SK-N-SH (cell line): Measurements from ENCODE around the gene NDC80. TPM values are rescaled to one million over a fixed set of nuclear protein-coding genes. Genes with fewer than 3 reads are reported as not detected.

Experiments used
- CTCF ChIA-PET: fragments of 300-600, 350-600 bp; formaldehyde crosslinking; extraction: SDS; loops from one replicate; lab custom pipeline; 2021; lab: Yijun Ruan, JAX
- POLR2A ChIA-PET: fragments of 350-600 bp; sonication (Branson Sonifier 250); formaldehyde crosslinking; extraction: SDS; loops from one replicate; lab custom pipeline; 2020; ENCODE audit warnings: antibody characterized with exemption, inconsistent platforms; lab: Yijun Ruan, JAX
- DNase-seq: peaks from one replicate; pipeline ENCODE4 v3.0.0; 2012
- H2AFZ ChIP-seq: fragments of 200-600 bp; sonication (generic); 2 replicates; pipeline ENCODE4 v1.8.1; 2016; ENCODE audit warnings: antibody characterized with exemption, mild to moderate bottlenecking, low read depth
- H3F3A ChIP-seq: fragments of 200-600 bp; sonication (generic); replicated peaks from 2 replicates; pipeline ENCODE3; 2016; ENCODE audit warnings: antibody characterized with exemption, mild to moderate bottlenecking; ENCODE audit not compliant: insufficient read depth
- H3K27ac ChIP-seq, 2 experiments: fragments of 200-500 bp in 1 of 2; fragments of 200-600 bp in 1 of 2; sonication (Bioruptor generic) in 1 of 2; sonication (generic), shearing (Covaris generic) in 1 of 2; 2 replicates each; pipeline versions ENCODE4 v1.5.1 to v1.6.1; 2014 to 2016; ENCODE audit warnings: low read depth in 2 of 2, inconsistent platforms in 1 of 2, low read length in 1 of 2, mild to moderate bottlenecking in 1 of 2, mixed read lengths in 1 of 2
- H3K27me3 ChIP-seq: fragments of 200-600 bp; sonication (generic), shearing (Covaris generic); 2 replicates; pipeline ENCODE4 v1.6.1; 2016; ENCODE audit warnings: mixed run types; ENCODE audit not compliant: insufficient read depth
- H3K36me3 ChIP-seq, 2 experiments: fragments of 200-500 bp in 1 of 2; fragments of 200-600 bp in 1 of 2; sonication (Bioruptor generic) in 1 of 2; sonication (generic) in 1 of 2; replicated peaks in 1 of 2; 2 replicates each; pipeline versions ENCODE3 to v1.5.1; 2014 to 2016; ENCODE audit warnings: low read length in 1 of 2, mild to moderate bottlenecking in 1 of 2; ENCODE audit not compliant: insufficient read depth in 2 of 2, control insufficient read depth in 1 of 2
- H3K4me1 ChIP-seq, 2 experiments: fragments of 200-500 bp in 1 of 2; fragments of 200-600 bp in 1 of 2; sonication (Bioruptor generic) in 1 of 2; sonication (generic), shearing (Covaris generic) in 1 of 2; 2 replicates each; pipeline versions ENCODE4 v1.5.1 to v1.6.1; 2014 to 2016; ENCODE audit warnings: low read depth in 1 of 2, low read length in 1 of 2, mixed run types in 1 of 2; ENCODE audit not compliant: insufficient read depth in 2 of 2, control insufficient read depth in 1 of 2
- H3K4me2 ChIP-seq: fragments of 200-600 bp; sonication (generic), shearing (Covaris generic); 2 replicates; pipeline ENCODE4 v1.6.1; 2017; ENCODE audit warnings: mixed run types
- H3K4me3 ChIP-seq, 2 experiments: fragments of 200-500 bp in 1 of 2; fragments of 200-600 bp in 1 of 2; sonication (Bioruptor generic) in 1 of 2; sonication (generic), shearing (Covaris generic) in 1 of 2; 2 replicates each; pipeline versions ENCODE4 v1.5.1 to v1.8.1; 2014 to 2016; ENCODE audit warnings: low read depth in 2 of 2, inconsistent platforms in 1 of 2, low read length in 1 of 2, mild to moderate bottlenecking in 1 of 2, mixed read lengths in 1 of 2, moderate library complexity in 1 of 2
- H3K79me2 ChIP-seq: fragments of 200-600 bp; sonication (generic); 2 replicates; pipeline ENCODE4 v1.8.1; 2017; ENCODE audit warnings: mild to moderate bottlenecking; ENCODE audit not compliant: insufficient read depth
- H3K9ac ChIP-seq: fragments of 200-600 bp; sonication (generic); 2 replicates; pipeline ENCODE4 v1.6.1; 2017; ENCODE audit warnings: mixed run types
- H3K9me2 ChIP-seq: fragments of 200-600 bp; sonication (generic); 2 replicates; pipeline ENCODE4 v1.6.1; 2017; ENCODE audit warnings: mixed run types
- H3K9me3 ChIP-seq: fragments of 200-600 bp; sonication (generic); 2 replicates; pipeline ENCODE4 v1.6.1; 2017; ENCODE audit warnings: mixed run types, mild to moderate bottlenecking, moderate library complexity
- H4K20me1 ChIP-seq: fragments of 200-600 bp; sonication (generic); 2 replicates; pipeline ENCODE4 v1.6.1; 2017; ENCODE audit warnings: mild to moderate bottlenecking, mixed run types; ENCODE audit not compliant: insufficient read depth
- CHD2 ChIP-seq: fragments of 150-350 bp; IDR thresholded peaks from 2 replicates; pipeline ENCODE4 v1.6.1; 2018; ENCODE audit warnings: low read length; ENCODE audit not compliant: partially characterized antibody
- ELF1 ChIP-seq: IDR thresholded peaks from 2 replicates; pipeline ENCODE4 v1.4.0; 2012
- EZH2phosphoT487 ChIP-seq: fragments of 200-600 bp; sonication (generic); IDR thresholded peaks from 2 replicates; pipeline ENCODE4 v1.6.1; 2017; ENCODE audit warnings: low read depth, mixed run types, mild to moderate bottlenecking, antibody characterized with exemption, moderate library complexity, borderline replicate concordance
- FOSL2 ChIP-seq: IDR thresholded peaks from 2 replicates; pipeline ENCODE4 v1.4.0; 2012; ENCODE audit warnings: low read depth, mild to moderate bottlenecking, moderate library complexity, borderline replicate concordance
- FOXJ3 ChIP-seq: sonication (generic); formaldehyde crosslinking; IDR thresholded peaks from 2 replicates; pipeline ENCODE4 v1.5.1; 2020; ENCODE audit warnings: mild to moderate bottlenecking, missing genetic modification reagents
- JUND ChIP-seq: IDR thresholded peaks from 2 replicates; pipeline ENCODE4 v1.4.0; 2012
- MXI1 ChIP-seq: IDR thresholded peaks from 2 replicates; pipeline ENCODE4 v1.6.1; 2012; ENCODE audit warnings: mild to moderate bottlenecking, low read depth, low read length, improper control_type of control experiment
- REST ChIP-seq: IDR thresholded peaks from 2 replicates; pipeline ENCODE4 v1.6.1; 2012; ENCODE audit warnings: mild to moderate bottlenecking, low read depth, low read length, moderate library complexity
- RFX5 ChIP-seq: IDR thresholded peaks from 2 replicates; pipeline ENCODE4 v1.6.1; 2012; ENCODE audit warnings: mild to moderate bottlenecking, improper control_type of control experiment, low read length
- SMC3 ChIP-seq: IDR thresholded peaks from 2 replicates; pipeline ENCODE4 v1.6.1; 2012; ENCODE audit warnings: low read depth, low read length, improper control_type of control experiment
- USF2 ChIP-seq: fragments of 150-350 bp; IDR thresholded peaks from 2 replicates; pipeline ENCODE4 v1.6.1; 2017; ENCODE audit warnings: antibody characterized with exemption, low read length, low read depth, borderline replicate concordance
- WGBS: methylation state at CpG from one replicate; pipeline ENCODE4 v1.1.6; 2017; ENCODE audit warnings: low lambda C conversion rate; 5-methylcytosine and 5-hydroxymethylcytosine counted together
- polyA plus RNA-seq, 3 experiments: library from polyadenylated mRNA; depleted of rRNA; stranded (reverse); fragments of >200 nt; gene quantifications; 2 replicates each; pipeline ENCODE4 v1.2.3, GENCODE V29; 2012

Gene NDC80
- polyA plus RNA-seq, 1 of the 3 experiments (the other 2 are of a cell fraction): 11.3 TPM

- Histone ChIP-seq H2AFZ (0 out of 2 replicates have a peak overlapping the region, but pooled peaks have one; percentile 59), H3K9ac (no peak overlapping the region), H3F3A (no peaks in the 10 kb centered on the region), H4K20me1 (no peaks in the 10 kb centered on the region), H3K9me3 (no peaks in the 10 kb centered on the region), H3K4me3 (no peak overlapping the region), H3K27me3 (no peaks in the 10 kb centered on the region), H3K9me2 (no peaks in the 10 kb centered on the region), H3K4me1 (no peaks in the 10 kb centered on the region), H3K36me3 (no peaks in the 10 kb centered on the region), H3K79me2 (no peaks in the 10 kb centered on the region), H3K27ac (no peak overlapping the region), H3K4me2 (no peak overlapping the region)
- ChIA-PET POLR2A (no interaction called here), CTCF (no interaction called here)
- no peak for TF ChIP-seq REST
- no peak for TF ChIP-seq CHD2
- no peak for TF ChIP-seq RFX5
- DNase-seq: no peak
- 84% methylated on average over 9 of the region's 9 CpGs for WGBS
These were observed 64.8 kb downstream of the NDC80 start for GRCh38 chr18:2636126-2636631.

GRCh38 chr18:2641638-2642037 lies 70.3 kb downstream of the NDC80 start:
- no peak for DNase-seq

GRCh38 chr18:2642771-2643170 lies 71.4 kb downstream of the NDC80 start:
- WGBS: 84% methylated on average over 1 of the region's 1 CpG
- H3K4me3 ChIP-seq: no peak overlapping the region
- H3K4me2 ChIP-seq: no peak overlapping the region
- DNase-seq: no peak
- no peaks in the 10 kb centered on the region for H3F3A ChIP-seq
- H3K27ac ChIP-seq: no peak overlapping the region
- H3K9ac ChIP-seq: no peak overlapping the region
- no peaks in the 10 kb centered on the region for H4K20me1 ChIP-seq
- H3K9me3 ChIP-seq: no peaks in the 10 kb centered on the region
- no peaks in the 10 kb centered on the region for H3K36me3 ChIP-seq
- no peaks in the 10 kb centered on the region for H3K9me2 ChIP-seq
- no peaks in the 10 kb centered on the region for H3K79me2 ChIP-seq
- no peaks in the 10 kb centered on the region for H3K4me1 ChIP-seq
- ChIA-PET CTCF (no interaction called here), POLR2A (no interaction called here)
- no peak overlapping the region for H2AFZ ChIP-seq
- H3K27me3 ChIP-seq: no peaks in the 10 kb centered on the region
- no peak for TF ChIP-seq FOXJ3 (CRISPR knock-in tag)
- no peak for TF ChIP-seq FOSL2
- no peak for TF ChIP-seq SMC3
- no peak for TF ChIP-seq JUND
- no peak for TF ChIP-seq USF2
- no peak for TF ChIP-seq REST
- TF ChIP-seq ELF1: no peak

More at GRCh38 chr18:2641638-2642037, 70.3 kb downstream of the NDC80 start:
- Histone ChIP-seq H3K9ac (no peak overlapping the region), H3K9me2 (no peaks in the 10 kb centered on the region), H3K27ac (no peak overlapping the region), H3K9me3 (no peaks in the 10 kb centered on the region), H3K79me2 (no peaks in the 10 kb centered on the region), H3K4me3 (no peak overlapping the region; a peak in 1 of 4 replicates), H3K4me2 (0 out of 2 replicates have a peak overlapping the region, but pooled peaks have one; percentile 15), H3K27me3 (no peaks in the 10 kb centered on the region)
- CTCF ChIA-PET: no interaction called here
- POLR2A ChIA-PET: no interaction called here
- TF ChIP-seq EZH2phosphoT487 (no peak), MXI1 (no peak)
- TF ChIP-seq, all 33 proteins: peak for 0
- 45% methylated on average over 2 of the region's 2 CpGs for WGBS
- Histone ChIP-seq H2AFZ (peak overlapping the region; percentile 65; the same call in 1 of the 2 replicates), H3F3A (no peaks in the 10 kb centered on the region), H4K20me1 (no peaks in the 10 kb centered on the region), H3K4me1 (no peaks in the 10 kb centered on the region), H3K36me3 (no peaks in the 10 kb centered on the region)
